ENCODE measurements around the gene ST7. TPM values are rescaled to one million over a fixed set of nuclear protein-coding genes. Genes with fewer than 3 reads are reported as not detected.

The ST7 gene
- total and polyA plus RNA-seq, 2 donors (not counting 1 experiment from before 2014, with no cell fraction given): 2.3 to 4.6 TPM

GRCh38 chr7:116979430-116979829 lies 26.1 kb downstream of the ST7 start:
- WGBS (ENCODE audit: insufficient coverage): no CpG with 5 or more reads among the region's 3 CpGs
- ChIA-PET POLR2A (no interaction called here), CTCF (no interaction called here)
- Histone ChIP-seq H2AFZ (ENCODE audit: insufficient read depth, low read depth, low read length, poor library complexity, severe bottlenecking) (no peak overlapping the region), H3K79me2 (ENCODE audit: control insufficient read depth, insufficient read depth, low read length) (no peaks in the 10 kb centered on the region), H3K36me3 (replicated peaks in 1 of 2; ENCODE audit: control extremely low read depth in 1 of 2, control insufficient read depth in 1 of 2, extremely low read depth in 1 of 2, insufficient read depth in 2 of 2, low read length in 1 of 2) (no peaks in the 10 kb centered on the region), H3K27me3 (replicated peaks in 1 of 4; ENCODE audit: control extremely low read depth in 1 of 4, control insufficient read depth in 3 of 4, insufficient read depth in 4 of 4, low read length in 3 of 4) (no peaks in the 10 kb centered on the region), H4K20me1 (ENCODE audit: control insufficient read depth, insufficient read depth, low read length, poor library complexity, severe bottlenecking) (no peaks in the 10 kb centered on the region), H3K4me3 (ENCODE audit: control extremely low read depth in 1 of 5, extremely low read depth in 1 of 5, insufficient read depth in 1 of 5, low read depth in 2 of 5, low read length in 4 of 5) (no peak overlapping the region), H3K4me2 (replicated peaks; ENCODE audit: low read depth, low read length, poor library complexity, severe bottlenecking) (no peak overlapping the region), H3K9ac (ENCODE audit: low read length) (no peak overlapping the region), H3K27ac (ENCODE audit: low read length in 2 of 2) (no peak overlapping the region), H3K9me3 (ENCODE audit: control extremely low read depth in 1 of 3, control insufficient read depth in 2 of 3, insufficient read depth in 1 of 3, low read length in 2 of 3) (no peaks in the 10 kb centered on the region), H3K4me1 (ENCODE audit: control insufficient read depth in 2 of 2, insufficient read depth in 2 of 2, low read length in 2 of 2) (no peaks in the 10 kb centered on the region)
- Mint-ChIP-seq H3K27me3 (no peaks in the 10 kb centered on the region), H3K9me3 (ENCODE audit: insufficient read depth) (no peaks in the 10 kb centered on the region), H3K4me1 (no peaks in the 10 kb centered on the region), H3K4me3 (no peak overlapping the region), H3K27ac (no peak overlapping the region)
- intact Hi-C loops (cut with micrococcal nuclease): no loop called here
- ATAC-seq (ENCODE audit: low read depth) (no peak), DNase-seq (no peak)
- TF ChIP-seq, protein P1, sequence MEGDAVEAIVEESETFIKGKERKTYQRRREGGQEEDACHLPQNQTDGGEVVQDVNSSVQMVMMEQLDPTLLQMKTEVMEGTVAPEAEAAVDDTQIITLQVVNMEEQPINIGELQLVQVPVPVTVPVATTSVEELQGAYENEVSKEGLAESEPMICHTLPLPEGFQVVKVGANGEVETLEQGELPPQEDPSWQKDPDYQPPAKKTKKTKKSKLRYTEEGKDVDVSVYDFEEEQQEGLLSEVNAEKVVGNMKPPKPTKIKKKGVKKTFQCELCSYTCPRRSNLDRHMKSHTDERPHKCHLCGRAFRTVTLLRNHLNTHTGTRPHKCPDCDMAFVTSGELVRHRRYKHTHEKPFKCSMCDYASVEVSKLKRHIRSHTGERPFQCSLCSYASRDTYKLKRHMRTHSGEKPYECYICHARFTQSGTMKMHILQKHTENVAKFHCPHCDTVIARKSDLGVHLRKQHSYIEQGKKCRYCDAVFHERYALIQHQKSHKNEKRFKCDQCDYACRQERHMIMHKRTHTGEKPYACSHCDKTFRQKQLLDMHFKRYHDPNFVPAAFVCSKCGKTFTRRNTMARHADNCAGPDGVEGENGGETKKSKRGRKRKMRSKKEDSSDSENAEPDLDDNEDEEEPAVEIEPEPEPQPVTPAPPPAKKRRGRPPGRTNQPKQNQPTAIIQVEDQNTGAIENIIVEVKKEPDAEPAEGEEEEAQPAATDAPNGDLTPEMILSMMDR (IDR thresholded peaks at IDR 0.05): no peak

DNA sequence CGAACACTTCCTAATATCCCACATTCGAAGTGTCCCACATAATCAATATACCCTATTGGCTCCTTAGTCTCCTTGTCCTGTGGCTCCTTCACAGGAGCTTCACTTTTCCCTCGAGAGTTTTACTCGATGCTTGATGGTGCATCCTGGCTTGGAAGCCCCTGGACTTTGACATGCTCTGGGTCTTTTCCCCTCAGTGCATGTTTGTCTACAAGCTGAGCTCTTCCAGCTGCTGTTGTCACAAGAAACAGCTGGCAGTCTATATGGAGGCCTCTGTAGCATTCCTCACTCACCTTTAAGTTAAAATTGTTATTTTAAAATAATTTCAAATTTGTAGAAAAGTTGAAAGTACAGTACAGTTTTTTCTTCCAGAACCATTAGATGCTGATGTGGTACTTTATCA lies 27.1 kb downstream of the ST7 start:
- Histone ChIP-seq H3K9ac (ENCODE audit: low read length) (no peak overlapping the region), H3K4me1 (ENCODE audit: control insufficient read depth in 2 of 2, insufficient read depth in 2 of 2, low read length in 2 of 2) (no peaks in the 10 kb centered on the region), H3K36me3 (replicated peaks in 1 of 2; ENCODE audit: control extremely low read depth in 1 of 2, control insufficient read depth in 1 of 2, extremely low read depth in 1 of 2, insufficient read depth in 2 of 2, low read length in 1 of 2) (no peaks in the 10 kb centered on the region), H3K27ac (ENCODE audit: low read length in 2 of 2) (no peak overlapping the region), H3K9me3 (ENCODE audit: control extremely low read depth in 1 of 3, control insufficient read depth in 2 of 3, insufficient read depth in 1 of 3, low read length in 2 of 3) (no peaks in the 10 kb centered on the region), H3K27me3 (replicated peaks in 1 of 4; ENCODE audit: control extremely low read depth in 1 of 4, control insufficient read depth in 3 of 4, insufficient read depth in 4 of 4, low read length in 3 of 4) (no peaks in the 10 kb centered on the region), H2AFZ (ENCODE audit: insufficient read depth, low read depth, low read length, poor library complexity, severe bottlenecking) (no peak overlapping the region), H3K4me3 (ENCODE audit: control extremely low read depth in 1 of 5, extremely low read depth in 1 of 5, insufficient read depth in 1 of 5, low read depth in 2 of 5, low read length in 4 of 5) (no peak overlapping the region), H4K20me1 (ENCODE audit: control insufficient read depth, insufficient read depth, low read length, poor library complexity, severe bottlenecking) (no peaks in the 10 kb centered on the region), H3K4me2 (replicated peaks; ENCODE audit: low read depth, low read length, poor library complexity, severe bottlenecking) (no peak overlapping the region), H3K79me2 (ENCODE audit: control insufficient read depth, insufficient read depth, low read length) (no peaks in the 10 kb centered on the region)
- ChIA-PET POLR2A (no interaction called here), CTCF (no interaction called here)
- DNase-seq: no peak
- intact Hi-C loops (cut with micrococcal nuclease): no loop called here
- no peak for ATAC-seq (ENCODE audit: low read depth)
- H3K9me3 Mint-ChIP-seq (ENCODE audit: insufficient read depth): no peaks in the 10 kb centered on the region
- no peak overlapping the region for H3K27ac Mint-ChIP-seq
- no peaks in the 10 kb centered on the region for H3K4me1 Mint-ChIP-seq
- H3K4me3 Mint-ChIP-seq: no peak overlapping the region
- no peaks in the 10 kb centered on the region for H3K27me3 Mint-ChIP-seq
- TF ChIP-seq, protein P1 (IDR thresholded peaks at IDR 0.05): no peak
- TF ChIP-seq EZH2 (IDR thresholded peaks at IDR 0.05; ENCODE audit: borderline replicate concordance, insufficient read depth, low read depth, low read length, poor library complexity, severe bottlenecking): no peak
- WGBS (ENCODE audit: insufficient coverage): 98% methylated on average over 4 of the region's 4 CpGs
